ENCODE data around the gene CLMP.

The CLMP gene

GRCh38 chr11:123076484-123076883 lies 118.6 kb downstream of the CLMP start:
- H3K27me3 ChIP-seq (ENCODE audit: insufficient read depth, low read length) = no peaks in the 10 kb centered on the region
- no peaks in the 10 kb centered on the region for H3K4me1 ChIP-seq (ENCODE audit: insufficient read depth, low read length)
- no peak overlapping the region for H3K9ac ChIP-seq (ENCODE audit: low read depth, low read length)
- peaks cover 22% of the 10 kb centered on the region for H3K36me3 ChIP-seq (ENCODE audit: insufficient read depth, low read length)
- no peak overlapping the region for H3K4me3 ChIP-seq (ENCODE audit: low read length)
- H3K27ac ChIP-seq (ENCODE audit: low read depth, low read length) = no peak overlapping the region
- no peaks in the 10 kb centered on the region for H3K9me3 ChIP-seq (ENCODE audit: insufficient read depth, low read depth, low read length)
- 95% methylated on average over 2 of the region's 2 CpGs for WGBS

- no peaks in the 10 kb centered on the region for H3K9me3 ChIP-seq (ENCODE audit: insufficient read depth, low read depth, low read length)
- peaks cover 15% of the 10 kb centered on the region for H3K4me1 ChIP-seq (ENCODE audit: insufficient read depth, low read length)
- no peak overlapping the region for H3K4me3 ChIP-seq (ENCODE audit: low read length)
- H3K9ac ChIP-seq (ENCODE audit: low read depth, low read length) = no peak overlapping the region
- 90% methylated on average over 14 of the region's 14 CpGs for WGBS
- H3K27ac ChIP-seq (ENCODE audit: low read depth, low read length) = no peak overlapping the region
- H3K36me3 ChIP-seq (ENCODE audit: insufficient read depth, low read length) = peaks cover 17% of the 10 kb centered on the region
- H3K27me3 ChIP-seq (ENCODE audit: insufficient read depth, low read length) = no peaks in the 10 kb centered on the region
Observed at GRCh38 chr11:123073343-123074057, 121.5 kb downstream of the CLMP start.

GRCh38 chr11:123072762-123073161 lies 122.3 kb downstream of the CLMP start:
- Histone ChIP-seq H3K9ac (ENCODE audit: low read depth, low read length) (no peak overlapping the region), H3K27me3 (ENCODE audit: insufficient read depth, low read length) (no peaks in the 10 kb centered on the region), H3K9me3 (ENCODE audit: insufficient read depth, low read depth, low read length) (no peaks in the 10 kb centered on the region), H3K4me3 (ENCODE audit: low read length) (no peak overlapping the region), H3K4me1 (ENCODE audit: insufficient read depth, low read length) (peaks cover 15% of the 10 kb centered on the region), H3K36me3 (ENCODE audit: insufficient read depth, low read length) (peaks cover 17% of the 10 kb centered on the region), H3K27ac (ENCODE audit: low read depth, low read length) (no peak overlapping the region)

GRCh38 chr11:123072332-123072761 lies 122.7 kb downstream of the CLMP start:
- H3K4me3 ChIP-seq (ENCODE audit: low read length) = no peak overlapping the region
- no peak overlapping the region for H3K27ac ChIP-seq (ENCODE audit: low read depth, low read length)
- no peak overlapping the region for H3K9ac ChIP-seq (ENCODE audit: low read depth, low read length)
- 100% methylated on average over 1 of the region's 2 CpGs for WGBS
- H3K36me3 ChIP-seq (ENCODE audit: insufficient read depth, low read length) = peaks cover 17% of the 10 kb centered on the region
- H3K4me1 ChIP-seq (ENCODE audit: insufficient read depth, low read length) = peaks cover 15% of the 10 kb centered on the region
- H3K27me3 ChIP-seq (ENCODE audit: insufficient read depth, low read length) = no peaks in the 10 kb centered on the region
- H3K9me3 ChIP-seq (ENCODE audit: insufficient read depth, low read depth, low read length) = no peaks in the 10 kb centered on the region

GRCh38 chr11:123069908-123070821 lies 124.9 kb downstream of the CLMP start:
- peaks cover 17% of the 10 kb centered on the region for H3K36me3 ChIP-seq (ENCODE audit: insufficient read depth, low read length)
- H3K4me3 ChIP-seq (ENCODE audit: low read length) = 0 out of 2 replicates have a peak overlapping the region, but pooled peaks have one; percentile 12
- peak overlapping the region; percentile 34; the same call in 1 of the 2 replicates for H3K27ac ChIP-seq (ENCODE audit: low read depth, low read length)
- no peaks in the 10 kb centered on the region for H3K9me3 ChIP-seq (ENCODE audit: insufficient read depth, low read depth, low read length)
- 74% methylated on average over 4 of the region's 5 CpGs for WGBS
- peaks cover 15% of the 10 kb centered on the region for H3K4me1 ChIP-seq (ENCODE audit: insufficient read depth, low read length)
- H3K9ac ChIP-seq (ENCODE audit: low read depth, low read length) = no peak overlapping the region
- H3K27me3 ChIP-seq (ENCODE audit: insufficient read depth, low read length) = no peaks in the 10 kb centered on the region

GRCh38 chr11:123065621-123066020 lies 129.4 kb downstream of the CLMP start:
- no peaks in the 10 kb centered on the region for H3K27me3 ChIP-seq (ENCODE audit: insufficient read depth, low read length)
- H3K9me3 ChIP-seq (ENCODE audit: insufficient read depth, low read depth, low read length) = no peaks in the 10 kb centered on the region
- H3K4me3 ChIP-seq (ENCODE audit: low read length) = no peak overlapping the region
- peaks cover 16% of the 10 kb centered on the region for H3K4me1 ChIP-seq (ENCODE audit: insufficient read depth, low read length)
- WGBS = 97% methylated on average over 2 of the region's 2 CpGs
- no peak overlapping the region for H3K9ac ChIP-seq (ENCODE audit: low read depth, low read length)
- no peak overlapping the region for H3K27ac ChIP-seq (ENCODE audit: low read depth, low read length)
- peaks cover 7% of the 10 kb centered on the region for H3K36me3 ChIP-seq (ENCODE audit: insufficient read depth, low read length)

GRCh38 chr11:123063826-123064657 lies 131.0 kb downstream of the CLMP start:
- 86% methylated on average over 8 of the region's 9 CpGs for WGBS
- Histone ChIP-seq H3K36me3 (ENCODE audit: insufficient read depth, low read length) (peaks cover 23% of the 10 kb centered on the region), H3K9me3 (ENCODE audit: insufficient read depth, low read depth, low read length) (no peaks in the 10 kb centered on the region), H3K27ac (ENCODE audit: low read depth, low read length) (peak overlapping the region; percentile 100), H3K27me3 (ENCODE audit: insufficient read depth, low read length) (no peaks in the 10 kb centered on the region), H3K4me3 (ENCODE audit: low read length) (peak overlapping the region; percentile 92), H3K4me1 (ENCODE audit: insufficient read depth, low read length) (peaks cover 9% of the 10 kb centered on the region), H3K9ac (ENCODE audit: low read depth, low read length) (peak overlapping the region; percentile 100)

- peak overlapping the region; percentile 100 for H3K27ac ChIP-seq (ENCODE audit: low read depth, low read length)
- H3K36me3 ChIP-seq (ENCODE audit: insufficient read depth, low read length) = peaks cover 32% of the 10 kb centered on the region
- 5% methylated on average over 37 of the region's 37 CpGs for WGBS
- peak overlapping the region; percentile 100 for H3K9ac ChIP-seq (ENCODE audit: low read depth, low read length)
- peaks cover 9% of the 10 kb centered on the region for H3K4me1 ChIP-seq (ENCODE audit: insufficient read depth, low read length)
- peak overlapping the region; percentile 92 for H3K4me3 ChIP-seq (ENCODE audit: low read length)
- no peaks in the 10 kb centered on the region for H3K9me3 ChIP-seq (ENCODE audit: insufficient read depth, low read depth, low read length)
- no peaks in the 10 kb centered on the region for H3K27me3 ChIP-seq (ENCODE audit: insufficient read depth, low read length)
Observed at GRCh38 chr11:123062892-123063825, 131.9 kb downstream of the CLMP start.

- H3K4me1 ChIP-seq (ENCODE audit: insufficient read depth, low read length) = peaks cover 9% of the 10 kb centered on the region
- H3K27ac ChIP-seq (ENCODE audit: low read depth, low read length) = peak overlapping the region; percentile 100
- H3K36me3 ChIP-seq (ENCODE audit: insufficient read depth, low read length) = peaks cover 40% of the 10 kb centered on the region
- H3K4me3 ChIP-seq (ENCODE audit: low read length) = peak overlapping the region; percentile 92
- under 1% methylated on average over 63 of the region's 63 CpGs for WGBS
- peak overlapping the region; percentile 100 for H3K9ac ChIP-seq (ENCODE audit: low read depth, low read length)
- no peaks in the 10 kb centered on the region for H3K9me3 ChIP-seq (ENCODE audit: insufficient read depth, low read depth, low read length)
- H3K27me3 ChIP-seq (ENCODE audit: insufficient read depth, low read length) = no peaks in the 10 kb centered on the region
Observed at GRCh38 chr11:123062158-123062891, 132.7 kb downstream of the CLMP start.

Measured in HUES64 (cell line).